Measurements from ENCODE around the gene COMMD6.

Gene COMMD6

DNA sequence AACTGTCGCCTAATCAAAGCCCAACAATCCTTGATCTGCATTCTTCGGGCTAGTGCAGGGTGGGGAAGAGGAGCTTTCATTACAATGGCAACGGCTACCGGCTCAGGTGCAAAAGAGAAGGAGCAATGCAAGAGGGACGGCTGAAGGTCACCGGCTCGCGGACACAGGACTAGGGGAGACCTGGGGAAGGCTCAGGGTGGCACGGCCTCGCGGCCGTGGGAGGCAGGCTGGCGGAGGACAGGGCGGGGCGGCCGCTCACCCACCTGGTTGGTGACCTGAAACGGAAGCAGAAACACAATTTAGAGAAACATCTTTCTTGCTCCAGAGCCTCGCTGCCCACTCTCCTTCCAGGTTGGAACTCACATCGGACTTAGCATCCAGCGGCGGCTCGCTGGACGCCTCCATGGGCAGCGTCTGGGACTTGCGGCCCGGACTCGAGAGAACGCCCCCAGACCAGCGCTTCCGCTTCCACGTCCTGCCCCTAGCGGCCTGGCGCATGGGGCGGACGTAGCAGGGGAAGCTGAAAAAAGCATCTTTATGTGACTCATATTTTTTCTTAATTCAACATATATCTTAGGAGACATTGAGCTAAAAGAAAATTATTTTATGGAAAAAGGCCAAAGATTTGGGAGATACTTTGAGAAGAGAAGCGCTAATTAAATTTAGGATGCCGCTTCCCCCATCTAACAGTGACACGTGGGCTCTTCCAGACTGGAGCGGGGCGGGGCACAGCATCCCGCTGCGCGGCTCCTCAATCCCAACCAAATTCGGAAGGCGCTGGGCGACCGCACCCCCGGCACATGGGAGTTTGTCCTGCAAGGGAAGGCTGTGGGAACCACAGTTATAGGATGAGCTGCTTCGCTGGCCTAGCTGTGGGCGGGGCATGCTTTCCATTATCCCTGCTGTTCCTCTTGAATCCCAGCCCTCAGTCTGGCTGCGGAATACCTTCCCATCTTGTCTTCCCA is at the start of gene COMMD6:
Gene COMMD6, minus strand, starts transcription at position 441 of the 965 bp plus-strand sequence. Its CDS starts 36 bp downstream, at position 405.
- Mint-ChIP-seq H3K4me3 (peak within 1 kb of the TSS; percentile 99), H3K27ac (peak within 1 kb of the TSS; percentile 93), H3K4me1 (ENCODE audit: low read depth) (peaks cover 33% of the 10 kb centered on the region), H3K9me3 (no peaks in the 10 kb centered on the region), H3K27me3 (ENCODE audit: low read depth) (no peaks in the 10 kb centered on the region), H3K36me3 (ENCODE audit: low read depth) (peaks cover 18% of the 10 kb centered on the region)

DNA sequence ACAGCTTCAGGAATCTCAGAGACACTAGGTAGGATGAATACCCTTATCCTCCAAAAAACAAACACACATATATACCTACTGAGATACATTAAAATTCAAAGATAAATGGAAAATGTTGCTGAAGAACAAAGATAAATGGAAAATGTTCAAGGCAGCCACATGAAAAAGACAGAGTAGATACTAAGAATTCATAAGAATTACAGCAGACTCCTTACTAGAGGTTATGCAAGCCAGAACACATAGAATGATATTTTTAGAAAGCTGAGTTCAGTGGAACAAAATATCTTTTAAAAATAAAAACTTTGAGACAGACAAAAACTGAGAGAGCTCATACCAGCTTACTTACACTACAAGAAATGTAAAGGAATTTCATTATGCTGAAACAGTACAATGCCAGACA is 47.5 kb upstream of the COMMD6 start:
- Mint-ChIP-seq H3K36me3 (ENCODE audit: low read depth) (peaks cover 33% of the 10 kb centered on the region), H3K4me3 (no peak overlapping the region), H3K27me3 (ENCODE audit: low read depth) (no peaks in the 10 kb centered on the region), H3K27ac (no peak overlapping the region), H3K4me1 (ENCODE audit: low read depth) (no peaks in the 10 kb centered on the region), H3K9me3 (peaks cover 18% of the 10 kb centered on the region)

DNA sequence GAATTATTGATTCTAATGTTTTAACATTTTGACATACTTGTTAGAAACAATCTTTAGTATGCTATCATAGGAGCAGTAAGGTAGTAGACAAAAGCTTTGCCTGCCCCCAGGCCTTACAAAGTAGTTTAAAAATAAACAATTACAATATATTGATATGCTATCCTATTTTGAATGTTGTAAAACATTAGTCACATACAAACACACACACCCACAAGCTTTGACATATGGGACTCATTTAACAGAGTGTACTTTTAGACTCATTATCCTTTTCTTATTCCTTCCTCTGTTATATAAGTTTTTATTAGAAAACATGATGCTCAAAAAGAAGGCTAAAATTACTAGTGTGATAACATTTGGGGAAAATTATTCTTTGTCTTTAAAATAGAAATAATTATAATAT is 45.5 kb upstream of the COMMD6 start:
- Mint-ChIP-seq H3K4me3 (no peak overlapping the region), H3K36me3 (ENCODE audit: low read depth) (peaks cover 29% of the 10 kb centered on the region), H3K27me3 (ENCODE audit: low read depth) (no peaks in the 10 kb centered on the region)

DNA sequence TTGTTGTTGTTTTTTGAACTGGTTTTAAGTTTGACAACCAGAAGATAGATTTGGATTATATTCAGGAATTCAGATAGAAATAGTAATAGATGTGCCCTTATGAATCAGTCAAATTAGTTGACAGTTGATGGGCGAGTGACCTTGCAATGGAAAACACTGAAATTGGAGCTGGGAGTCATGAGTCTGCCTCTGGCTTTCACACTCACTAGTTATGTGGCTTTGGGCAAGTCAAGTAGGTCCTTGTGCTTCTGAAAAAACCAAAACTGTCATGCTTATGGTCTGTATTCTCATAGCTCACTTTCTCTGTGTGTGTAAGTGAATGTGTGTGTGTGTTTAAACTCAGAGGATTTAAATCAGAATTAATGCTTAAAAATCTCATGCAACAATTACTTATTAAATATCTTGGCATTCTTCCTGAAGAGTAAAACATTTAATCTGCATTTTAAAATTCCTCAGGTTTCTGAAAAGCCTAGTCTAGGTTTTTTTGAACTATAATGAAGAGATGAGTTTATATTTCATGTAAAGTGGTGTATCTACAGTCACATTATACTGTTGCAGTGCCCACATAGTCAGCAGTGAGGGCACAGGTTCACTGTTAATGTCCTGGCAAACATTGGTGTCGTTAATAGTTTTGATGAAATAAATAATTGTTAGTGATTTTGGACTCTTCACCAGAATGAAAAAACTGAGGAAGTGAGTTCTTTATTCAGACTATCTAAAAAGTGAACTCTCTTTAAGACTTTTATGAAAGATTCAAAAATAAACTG is 44.4 kb upstream of the COMMD6 start:
- no peaks in the 10 kb centered on the region for H3K27me3 Mint-ChIP-seq (ENCODE audit: low read depth)
- H3K9me3 Mint-ChIP-seq: peaks cover 18% of the 10 kb centered on the region
- no peak overlapping the region for H3K27ac Mint-ChIP-seq
- H3K36me3 Mint-ChIP-seq (ENCODE audit: low read depth): peaks cover 29% of the 10 kb centered on the region
- H3K4me3 Mint-ChIP-seq: no peak overlapping the region
- H3K4me1 Mint-ChIP-seq (ENCODE audit: low read depth): no peaks in the 10 kb centered on the region

More for the DNA sequence above, 45.5 kb upstream of the COMMD6 start:
- Mint-ChIP-seq H3K27ac (no peak overlapping the region), H3K9me3 (peaks cover 18% of the 10 kb centered on the region), H3K4me1 (ENCODE audit: low read depth) (no peaks in the 10 kb centered on the region)

DNA sequence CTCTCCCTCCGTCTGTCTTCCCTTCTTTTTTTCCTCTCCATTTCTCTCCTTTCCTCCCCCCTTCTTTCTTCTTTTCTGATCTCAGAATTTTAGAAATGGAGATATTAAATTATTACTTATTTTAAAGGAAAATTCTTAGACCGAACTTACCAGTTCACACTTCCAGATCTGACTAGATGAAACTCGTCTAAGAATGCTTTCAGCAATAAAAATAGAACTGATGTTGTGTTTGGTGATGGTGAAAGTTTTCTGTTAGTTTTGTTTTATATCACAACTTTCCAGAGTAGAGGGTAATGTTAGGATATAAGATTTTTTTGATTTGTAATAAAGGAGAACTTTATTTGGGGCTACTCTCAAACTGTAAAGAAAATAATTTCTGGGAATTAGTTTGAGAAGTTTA is 41.9 kb upstream of the COMMD6 start:
- peaks cover 32% of the 10 kb centered on the region for H3K36me3 Mint-ChIP-seq (ENCODE audit: low read depth)
- H3K4me3 Mint-ChIP-seq: no peak overlapping the region
- peaks cover 11% of the 10 kb centered on the region for H3K9me3 Mint-ChIP-seq
- no peaks in the 10 kb centered on the region for H3K27me3 Mint-ChIP-seq (ENCODE audit: low read depth)
- H3K27ac Mint-ChIP-seq: no peak overlapping the region
- H3K4me1 Mint-ChIP-seq (ENCODE audit: low read depth): no peaks in the 10 kb centered on the region

DNA sequence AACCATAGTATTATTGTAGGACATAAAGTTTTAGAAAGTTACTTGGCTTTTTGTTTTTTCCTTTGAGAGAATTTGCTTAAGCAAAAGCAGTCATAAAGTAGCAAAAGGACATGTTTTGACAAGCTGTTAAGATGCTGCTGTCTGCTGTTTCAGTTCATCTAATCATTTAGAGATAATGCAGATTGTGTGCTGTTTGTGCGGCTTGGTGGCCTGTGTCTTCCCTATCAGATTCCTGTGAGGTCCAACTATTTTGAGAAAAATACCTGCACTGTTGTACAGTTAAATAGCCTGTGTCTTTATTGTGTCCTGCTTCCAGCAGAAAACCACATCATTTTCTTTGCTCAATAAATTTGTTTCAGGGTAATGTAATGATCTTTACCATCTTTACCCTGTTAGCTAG is 31.9 kb upstream of the COMMD6 start:
- H3K4me3 Mint-ChIP-seq: no peak overlapping the region
- no peaks in the 10 kb centered on the region for H3K27me3 Mint-ChIP-seq (ENCODE audit: low read depth)
- H3K9me3 Mint-ChIP-seq: no peaks in the 10 kb centered on the region
- peak overlapping the region; percentile 17 for H3K27ac Mint-ChIP-seq
- H3K36me3 Mint-ChIP-seq (ENCODE audit: low read depth): peaks cover 40% of the 10 kb centered on the region
- peaks cover 3% of the 10 kb centered on the region for H3K4me1 Mint-ChIP-seq (ENCODE audit: low read depth)

DNA sequence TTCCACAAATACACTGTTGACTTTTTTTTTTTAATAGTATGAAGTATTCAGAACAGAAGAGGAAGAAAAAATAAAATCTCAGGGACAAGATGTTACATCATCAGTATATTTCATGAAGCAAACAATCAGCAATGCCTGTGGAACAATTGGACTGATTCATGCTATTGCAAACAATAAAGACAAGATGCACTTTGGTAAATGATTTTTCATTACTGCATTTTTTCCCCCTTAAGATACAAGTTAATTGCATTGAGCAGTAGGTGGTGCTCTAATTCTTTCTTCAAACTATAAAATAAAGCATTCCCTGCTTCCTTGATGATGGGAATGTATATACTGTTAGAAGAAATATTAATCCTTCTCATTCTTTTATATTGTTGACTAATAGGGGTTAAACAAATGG is 29.0 kb upstream of the COMMD6 start:
- Mint-ChIP-seq H3K9me3 (no peaks in the 10 kb centered on the region), H3K27ac (no peak overlapping the region), H3K4me3 (no peak overlapping the region), H3K27me3 (ENCODE audit: low read depth) (no peaks in the 10 kb centered on the region), H3K4me1 (ENCODE audit: low read depth) (no peaks in the 10 kb centered on the region), H3K36me3 (ENCODE audit: low read depth) (peaks cover 16% of the 10 kb centered on the region)

DNA sequence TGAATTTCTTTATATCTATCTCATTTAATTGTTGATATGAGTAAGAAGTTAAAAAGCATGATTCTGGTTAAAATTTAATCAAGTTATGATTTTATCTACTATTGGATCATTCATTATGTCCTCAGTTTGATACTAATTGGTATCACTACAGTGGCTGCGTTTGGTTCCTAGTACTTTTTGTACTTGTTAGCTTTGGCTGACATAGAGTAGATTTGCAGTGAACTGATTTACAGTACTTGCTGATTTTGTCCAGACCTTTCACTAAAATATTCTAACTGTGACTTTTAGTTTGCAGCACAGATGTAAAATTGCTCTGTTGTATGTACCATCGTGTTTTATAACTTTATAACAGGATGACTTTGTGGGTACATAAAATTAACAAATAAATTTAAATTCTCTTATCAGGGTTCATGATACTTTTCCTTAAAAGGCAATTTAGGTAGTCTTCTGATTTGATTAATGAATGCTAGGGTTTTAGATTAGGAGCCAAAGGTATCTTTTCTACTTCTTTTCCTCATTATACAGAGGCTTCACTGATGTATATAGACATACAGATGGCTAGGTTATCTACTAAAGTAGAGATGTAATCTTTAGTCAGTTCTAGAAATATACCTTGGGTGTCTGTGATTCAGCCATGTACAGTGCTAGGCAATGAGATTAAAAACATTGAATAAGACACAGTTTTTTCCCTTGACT is 20.7 kb upstream of the COMMD6 start:
- Mint-ChIP-seq H3K27ac (no peak overlapping the region), H3K36me3 (ENCODE audit: low read depth) (peaks cover 19% of the 10 kb centered on the region), H3K4me3 (no peak overlapping the region), H3K4me1 (ENCODE audit: low read depth) (peaks cover 18% of the 10 kb centered on the region), H3K9me3 (no peaks in the 10 kb centered on the region), H3K27me3 (ENCODE audit: low read depth) (no peaks in the 10 kb centered on the region)

DNA sequence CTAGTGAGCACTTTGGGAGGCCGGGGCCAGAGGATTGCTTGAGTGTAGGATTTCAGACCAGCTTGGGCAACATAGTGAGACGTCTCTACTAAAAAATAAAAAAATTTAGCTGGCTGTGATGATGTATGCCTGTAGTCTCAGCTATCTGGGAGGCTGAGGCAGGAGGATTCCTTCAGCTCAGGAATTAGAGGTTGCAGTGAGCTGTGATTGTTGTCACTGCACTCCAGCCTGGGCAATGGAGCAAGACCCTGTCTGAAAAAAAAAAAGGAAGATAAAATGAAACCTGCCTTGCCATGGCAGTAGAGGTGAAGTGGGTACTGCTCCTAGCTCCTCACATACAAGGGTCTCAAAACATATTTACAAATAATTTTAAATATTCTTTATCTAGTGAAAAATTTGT is 19.3 kb upstream of the COMMD6 start:
- no peaks in the 10 kb centered on the region for H3K9me3 Mint-ChIP-seq
- no peaks in the 10 kb centered on the region for H3K27me3 Mint-ChIP-seq (ENCODE audit: low read depth)
- H3K27ac Mint-ChIP-seq: no peak overlapping the region
- peaks cover 21% of the 10 kb centered on the region for H3K4me1 Mint-ChIP-seq (ENCODE audit: low read depth)
- H3K36me3 Mint-ChIP-seq (ENCODE audit: low read depth): peaks cover 22% of the 10 kb centered on the region
- no peak overlapping the region for H3K4me3 Mint-ChIP-seq

DNA sequence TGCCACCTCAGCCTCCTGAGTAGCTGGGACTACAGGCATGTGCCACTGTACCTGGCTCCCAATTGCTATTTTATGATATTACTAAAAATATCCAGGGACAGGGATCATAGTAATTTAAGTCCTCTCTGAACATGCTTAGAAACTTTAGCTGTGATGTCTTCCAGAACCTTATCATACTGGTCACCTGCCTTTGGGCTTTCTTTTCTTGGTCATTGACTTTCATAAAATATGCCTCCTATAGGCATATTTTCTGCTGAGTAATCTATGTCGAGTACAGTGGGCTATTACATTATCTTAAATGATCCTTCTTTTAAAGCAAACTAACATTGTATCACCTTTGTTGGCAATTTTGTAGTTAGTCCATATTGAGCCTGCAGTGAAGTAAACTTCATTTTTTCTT is 18.2 kb upstream of the COMMD6 start:
- Mint-ChIP-seq H3K4me3 (no peak overlapping the region), H3K4me1 (ENCODE audit: low read depth) (peaks cover 23% of the 10 kb centered on the region), H3K27ac (no peak overlapping the region), H3K36me3 (ENCODE audit: low read depth) (peaks cover 23% of the 10 kb centered on the region), H3K9me3 (no peaks in the 10 kb centered on the region), H3K27me3 (ENCODE audit: low read depth) (no peaks in the 10 kb centered on the region)

DNA sequence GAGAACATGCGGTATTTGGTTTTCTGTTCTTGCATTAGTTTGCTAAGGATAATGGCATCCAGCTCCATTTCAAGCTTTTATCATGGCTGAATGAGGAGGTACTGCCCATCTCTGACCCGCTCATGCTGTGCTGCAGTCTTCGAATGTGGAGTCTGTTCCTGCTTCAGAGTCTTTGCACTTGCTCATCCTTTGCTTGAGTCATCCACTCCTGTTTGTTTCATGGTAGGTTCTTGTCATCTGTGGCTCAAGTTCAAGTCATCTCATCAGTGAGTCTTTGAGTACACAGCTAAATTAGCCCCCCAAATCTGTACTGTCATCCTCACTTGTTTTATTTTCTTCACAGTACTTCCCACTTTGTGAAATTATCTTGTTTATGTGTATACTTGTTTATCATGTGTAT is 17.3 kb upstream of the COMMD6 start:
- H3K4me3 Mint-ChIP-seq: no peak overlapping the region
- peaks cover 26% of the 10 kb centered on the region for H3K36me3 Mint-ChIP-seq (ENCODE audit: low read depth)
- H3K27ac Mint-ChIP-seq: no peak overlapping the region
- H3K4me1 Mint-ChIP-seq (ENCODE audit: low read depth): peaks cover 29% of the 10 kb centered on the region
- no peaks in the 10 kb centered on the region for H3K27me3 Mint-ChIP-seq (ENCODE audit: low read depth)
- H3K9me3 Mint-ChIP-seq: no peaks in the 10 kb centered on the region

DNA sequence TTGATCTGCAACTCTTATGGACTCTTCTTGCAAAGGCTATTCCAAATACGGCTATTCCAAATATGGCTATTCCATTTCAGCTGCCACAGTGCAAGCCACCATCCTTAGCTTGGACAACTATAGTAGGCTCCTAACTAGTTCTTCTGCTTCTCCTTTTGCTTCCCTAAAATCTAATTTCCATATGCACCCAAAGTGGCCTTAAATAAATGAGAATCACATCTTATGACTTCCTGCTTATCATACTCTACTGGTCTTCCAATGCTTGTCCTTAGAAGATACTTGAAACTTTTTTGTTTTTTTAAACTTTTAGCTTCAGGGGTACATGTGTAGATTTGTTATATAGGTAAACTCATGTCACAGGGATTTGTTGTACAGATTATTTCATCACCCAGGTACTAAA is 16.8 kb upstream of the COMMD6 start:
- Mint-ChIP-seq H3K9me3 (no peaks in the 10 kb centered on the region), H3K4me1 (ENCODE audit: low read depth) (peaks cover 29% of the 10 kb centered on the region), H3K27ac (no peak overlapping the region), H3K27me3 (ENCODE audit: low read depth) (no peaks in the 10 kb centered on the region), H3K36me3 (ENCODE audit: low read depth) (peaks cover 26% of the 10 kb centered on the region), H3K4me3 (no peak overlapping the region)

DNA sequence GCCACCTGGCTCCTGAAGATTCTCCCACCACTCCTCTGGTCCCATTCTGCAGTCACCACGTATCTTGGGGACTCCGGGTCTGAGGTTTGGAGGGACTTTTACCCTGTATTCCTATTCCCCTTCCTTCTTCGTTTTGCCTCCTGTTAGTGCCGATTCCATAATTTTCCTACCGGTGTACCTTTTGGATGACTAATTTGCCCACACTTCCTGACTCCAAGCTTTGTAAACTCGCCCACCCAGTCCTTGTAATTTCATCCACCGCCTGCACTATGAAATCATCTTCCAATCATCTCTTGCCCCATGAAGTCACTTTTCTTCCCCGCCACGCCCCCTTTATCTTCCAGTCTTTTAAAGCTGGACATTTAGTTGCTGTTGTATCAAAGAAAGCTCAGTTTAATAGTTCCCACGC is 12.5 kb upstream of the COMMD6 start:
- Mint-ChIP-seq H3K27me3 (ENCODE audit: low read depth) (peaks cover 5% of the 10 kb centered on the region), H3K4me1 (ENCODE audit: low read depth) (peaks cover 23% of the 10 kb centered on the region)

More for the DNA sequence above, 12.5 kb upstream of the COMMD6 start:
- H3K27ac Mint-ChIP-seq: peak overlapping the region; percentile 97
- peaks cover 25% of the 10 kb centered on the region for H3K36me3 Mint-ChIP-seq (ENCODE audit: low read depth)
- peak overlapping the region; percentile 97 for H3K4me3 Mint-ChIP-seq
- no peaks in the 10 kb centered on the region for H3K9me3 Mint-ChIP-seq
